ENCODE results near the gene TWNK. TPM values are rescaled to one million over a fixed set of nuclear protein-coding genes. Genes with fewer than 3 reads are reported as not detected.

The TWNK gene
- total and polyA plus RNA-seq, 2 experiments from 2014 or later, result 12.2 to 29.4 TPM

GRCh38 chr10:101040851-101041250 is 53.5 kb downstream of the TWNK start:
- no peaks in the 10 kb centered on the region for H3K9me3 Mint-ChIP-seq
- H4K20me1 ChIP-seq (replicated peaks; ENCODE audit: insufficient read depth), result 0 out of 2 replicates have a peak, but pooled peaks cover 6% of the 10 kb centered on the region
- no peak overlapping the region for H3K4me3 Mint-ChIP-seq
- H3K27me3 Mint-ChIP-seq (ENCODE audit: insufficient read depth, low read depth, poor library complexity), result peaks cover 51% of the 10 kb centered on the region
- H2AFZ ChIP-seq, result no peak overlapping the region
- no peaks in the 10 kb centered on the region for H3K9me2 ChIP-seq (ENCODE audit: insufficient read depth)
- H3F3A ChIP-seq (replicated peaks; ENCODE audit: low read depth), result 0 out of 2 replicates have a peak, but pooled peaks cover 6% of the 10 kb centered on the region
- H3K36me3 ChIP-seq (ENCODE audit: insufficient read depth), result no peaks in the 10 kb centered on the region
- H3K79me2 ChIP-seq (replicated peaks; ENCODE audit: insufficient read depth), result no peaks in the 10 kb centered on the region
- H3K4me1 Mint-ChIP-seq, result peaks cover 18% of the 10 kb centered on the region
- no peak overlapping the region for H3K4me2 ChIP-seq
- no peak overlapping the region for H3K4me3 ChIP-seq
- no peak for DNase-seq (ENCODE audit: low spot score)
- no peak for ATAC-seq
- H3K4me1 ChIP-seq (ENCODE audit: insufficient read depth), result peaks cover 11% of the 10 kb centered on the region
- H3K27ac ChIP-seq (ENCODE audit: low read depth), result no peak overlapping the region
- H3K36me3 Mint-ChIP-seq (ENCODE audit: low read depth), result no peaks in the 10 kb centered on the region
- peaks cover 49% of the 10 kb centered on the region for H3K27me3 ChIP-seq (ENCODE audit: insufficient read depth)
- TF ChIP-seq POLR2AphosphoS5 (IDR thresholded peaks at IDR 0.05; ENCODE audit: low read depth), result no peak
- TF ChIP-seq EZH2 (IDR thresholded peaks at IDR 0.05; ENCODE audit: low read depth, unreplicated experiment), result no peak
- TF ChIP-seq NANOG (IDR thresholded peaks at IDR 0.05; ENCODE audit: borderline replicate concordance), result no peak
- TF ChIP-seq REST (IDR thresholded peaks at IDR 0.05; ENCODE audit: unreplicated experiment), result no peak
- no peak for TF ChIP-seq CTCF (conservative IDR thresholded peaks at IDR 0.05; ENCODE audit: low read depth in 2 of 2)
- no peak for TF ChIP-seq CREB1 (CRISPR knock-in tag; IDR thresholded peaks at IDR 0.05; ENCODE audit: low read depth)
- TF ChIP-seq EZH2phosphoT487 (IDR thresholded peaks at IDR 0.05; ENCODE audit: unreplicated experiment), result no peak
- no peak for TF ChIP-seq ZNF114 (CRISPR knock-in tag; IDR thresholded peaks at IDR 0.05)
- no peak for TF ChIP-seq JUNB (IDR thresholded peaks at IDR 0.05; ENCODE audit: unreplicated experiment)
- TF ChIP-seq STAT1 (IDR thresholded peaks at IDR 0.05; ENCODE audit: unreplicated experiment), result no peak
- TF ChIP-seq ZNF462 (CRISPR knock-in tag; IDR thresholded peaks at IDR 0.05), result no peak
- no peak overlapping the region for H3K27ac Mint-ChIP-seq

Data from GM23338 (cell line).